Retina (tissue), 1 donor: ENCODE measurements around the gene ISM1.

Experiments used
- DNase-seq: peaks from one replicate; pipeline ENCODE4 v3.0.0-alpha.2; 2016

ISM1 gene

GRCh38 chr20:13220904-13221297 lies at the start of gene ISM1:
Gene ISM1 (plus strand): TSS chr20:13221274. CDS start chr20:13221777, 503 bp downstream.
- peak; percentile 79 for DNase-seq

- DNase-seq = no peak
Observed at GRCh38 chr20:13173201-13173600, 47.9 kb upstream of the ISM1 start.

GRCh38 chr20:13174402-13174801 lies 46.7 kb upstream of the ISM1 start:
- DNase-seq = no peak

GRCh38 chr20:13180986-13181889 lies 39.8 kb upstream of the ISM1 start:
- no peak for DNase-seq

GRCh38 chr20:13183005-13183404 lies 38.1 kb upstream of the ISM1 start:
- DNase-seq = no peak

- no peak for DNase-seq
Observed at GRCh38 chr20:13186043-13186774, 34.9 kb upstream of the ISM1 start.

- DNase-seq = no peak
Observed at GRCh38 chr20:13187899-13188298, 33.2 kb upstream of the ISM1 start.

- DNase-seq = no peak
Observed at GRCh38 chr20:13199279-13199678, 21.8 kb upstream of the ISM1 start.

- peak; percentile 19 for DNase-seq
Observed at GRCh38 chr20:13200767-13201500, 20.1 kb upstream of the ISM1 start.

GRCh38 chr20:13202565-13202964 lies 18.5 kb upstream of the ISM1 start:
- DNase-seq = no peak

- DNase-seq = no peak
Observed at GRCh38 chr20:13205425-13205824, 15.6 kb upstream of the ISM1 start.

GRCh38 chr20:13205848-13206434 lies 15.1 kb upstream of the ISM1 start:
- no peak for DNase-seq

- no peak for DNase-seq
Observed at GRCh38 chr20:13207016-13207415, 14.1 kb upstream of the ISM1 start.

- DNase-seq = no peak
Observed at GRCh38 chr20:13211956-13212618, 9.0 kb upstream of the ISM1 start.

GRCh38 chr20:13212750-13213149 lies 8.3 kb upstream of the ISM1 start:
- no peak for DNase-seq

- no peak for DNase-seq
Observed at GRCh38 chr20:13213335-13213734, 7.7 kb upstream of the ISM1 start.

GRCh38 chr20:13216533-13216932 lies 4.5 kb upstream of the ISM1 start:
- no peak for DNase-seq

- DNase-seq = peak; percentile 34
Observed at GRCh38 chr20:13219327-13220193, 1.5 kb upstream of the ISM1 start.

GRCh38 chr20:13220194-13220903 lies 725 bp upstream of the ISM1 start:
- DNase-seq = peak; percentile 86

- DNase-seq = no peak
Observed at GRCh38 chr20:13221313-13221672, 219 bp downstream of the ISM1 start.
